Liver (tissue), 9 donors: ENCODE data around the gene SFXN3. TPM values are rescaled to one million over a fixed set of nuclear protein-coding genes. Genes with fewer than 3 reads are reported as not detected.

Experiments
- DNase-seq: peaks from one replicate; pipeline ENCODE4 v3.0.0-alpha.2; 2017; ENCODE audit warnings: low spot score
- H3K27ac ChIP-seq, 2 donors: one replicate each; pipeline ENCODE4 v1.7.0; 2013; ENCODE audit warnings: inconsistent platforms in 2 of 2, low read length in 2 of 2, control low read depth in 1 of 2, low read depth in 1 of 2, mild to moderate bottlenecking in 1 of 2
- H3K27me3 ChIP-seq, 4 donors: one replicate each; pipeline versions ENCODE4 v1.6.1 to v1.7.0; 2013; ENCODE audit warnings: low read length in 3 of 4, inconsistent platforms in 1 of 4, mild to moderate bottlenecking in 1 of 4, moderate library complexity in 1 of 4; ENCODE audit not compliant: control insufficient read depth in 4 of 4, insufficient read depth in 4 of 4
- H3K36me3 ChIP-seq, 4 donors: one replicate each; pipeline versions ENCODE4 v1.6.1 to v1.7.0; 2013; ENCODE audit warnings: low read length in 3 of 4, mild to moderate bottlenecking in 3 of 4, low read depth in 1 of 4, moderate library complexity in 1 of 4; ENCODE audit not compliant: control insufficient read depth in 4 of 4, insufficient read depth in 3 of 4
- H3K4me1 ChIP-seq, 4 donors: one replicate each; pipeline versions ENCODE4 v1.6.1 to v1.7.0; 2013; ENCODE audit warnings: low read length in 3 of 4, mild to moderate bottlenecking in 3 of 4, moderate library complexity in 1 of 4; ENCODE audit not compliant: control insufficient read depth in 4 of 4, insufficient read depth in 4 of 4
- H3K4me3 ChIP-seq, 3 donors: one replicate each; pipeline versions ENCODE4 v1.6.1 to v1.7.0; 2013; ENCODE audit warnings: low read length in 3 of 3, control low read depth in 1 of 3, low read depth in 1 of 3, mild to moderate bottlenecking in 1 of 3
- H3K9ac ChIP-seq, 2 donors: one replicate each; pipeline ENCODE4 v1.7.0; 2013; ENCODE audit warnings: low read length in 2 of 2, mild to moderate bottlenecking in 2 of 2, moderate library complexity in 2 of 2, control low read depth in 1 of 2, low read depth in 1 of 2
- H3K9me3 ChIP-seq, 4 donors: one replicate each; pipeline versions ENCODE4 v1.6.1 to v1.7.0; 2013; ENCODE audit warnings: low read length in 3 of 4; ENCODE audit not compliant: control insufficient read depth in 4 of 4
- ATF3 ChIP-seq: IDR thresholded peaks from 2 replicates; pipeline ENCODE4 v1.6.1; 2016; ENCODE audit warnings: antibody characterized with exemption
- EGR1 ChIP-seq, 2 donors: IDR thresholded peaks; 2 replicates each; pipeline ENCODE4 v1.6.1; 2016 to 2018; ENCODE audit warnings: antibody characterized with exemption in 2 of 2, low read depth in 2 of 2
- FOXA1 ChIP-seq: IDR thresholded peaks from 2 replicates; pipeline ENCODE4 v1.6.1; 2016; ENCODE audit warnings: antibody characterized with exemption
- HNF4A ChIP-seq, 2 donors: conservative IDR thresholded peaks; 2 replicates each; pipeline ENCODE4 v1.6.1; 2016; ENCODE audit warnings: antibody characterized with exemption in 2 of 2, mild to moderate bottlenecking in 2 of 2
- JUND ChIP-seq, 2 donors: IDR thresholded peaks; 2 replicates each; pipeline ENCODE4 v1.6.1; 2016; ENCODE audit warnings: antibody characterized with exemption in 2 of 2
- NR2F2 ChIP-seq: IDR thresholded peaks from 2 replicates; pipeline ENCODE4 v1.6.1; 2016; ENCODE audit warnings: antibody characterized with exemption
- RAD21 ChIP-seq, 2 donors: IDR thresholded peaks; 2 replicates each; pipeline ENCODE4 v1.6.1; 2016; ENCODE audit warnings: antibody characterized with exemption in 2 of 2, mild to moderate bottlenecking in 2 of 2
- REST ChIP-seq: IDR thresholded peaks from 2 replicates; pipeline ENCODE4 v1.6.1; 2016; ENCODE audit warnings: antibody characterized with exemption, mild to moderate bottlenecking
- RXRA ChIP-seq, 2 donors: IDR thresholded peaks; 2 replicates each; pipeline ENCODE4 v1.6.1; 2017 to 2018; ENCODE audit warnings: antibody characterized with exemption in 2 of 2, mild to moderate bottlenecking in 1 of 2
- SP1 ChIP-seq: IDR thresholded peaks from 2 replicates; pipeline ENCODE4 v1.6.1; 2018; ENCODE audit warnings: antibody characterized with exemption, mild to moderate bottlenecking
- TAF1 ChIP-seq: conservative IDR thresholded peaks from 2 replicates; pipeline ENCODE4 v1.6.1; 2016; ENCODE audit warnings: antibody characterized with exemption, mild to moderate bottlenecking
- YY1 ChIP-seq: IDR thresholded peaks from 2 replicates; pipeline ENCODE4 v1.6.1; 2016; ENCODE audit warnings: antibody characterized with exemption, mild to moderate bottlenecking
- WGBS: extraction: QIAGEN DNeasy Blood & Tissue Kit; methylation state at CpG from one replicate; pipeline ENCODE4 v1.1.7; 2013; 5-methylcytosine and 5-hydroxymethylcytosine counted together
- polyA plus RNA-seq, 2 donors: library from polyadenylated mRNA; stranded (reverse) in 1 of 2; unstranded in 1 of 2; fragments of 200-250 nt in 1 of 2; fragments of >200 nt in 1 of 2; fragmentation: Nextera tagmentation in 1 of 2; extraction: Ambion mirVana in 1 of 2; gene quantifications; one replicate each; pipeline versions ENCODE4 v1.2.1 to v1.2.3, GENCODE V29; 2013 to 2015
- total RNA-seq, 2 donors: library from RNA; depleted of rRNA; stranded (reverse); fragments of >200 nt; gene quantifications; one replicate each; pipeline ENCODE4 v1.2.3, GENCODE V29; 2014
- TF ChIP-seq, protein P1 (sequence below): fragments of 150-350 bp; IDR thresholded peaks from 2 replicates; pipeline ENCODE4 v1.5.1; 2017; ENCODE audit warnings: improper control_type of control experiment, low read depth, low read length; ENCODE audit not compliant: missing input control
- donor health status: healthy.
- donor health status: healthy.
- donor health status: healthy.
- donor health status: healthy.
- donor health status: healthy.

Gene SFXN3
- total and polyA plus RNA-seq, 4 donors: 1.7 to 11.1 (median 6.3) TPM

DNA sequence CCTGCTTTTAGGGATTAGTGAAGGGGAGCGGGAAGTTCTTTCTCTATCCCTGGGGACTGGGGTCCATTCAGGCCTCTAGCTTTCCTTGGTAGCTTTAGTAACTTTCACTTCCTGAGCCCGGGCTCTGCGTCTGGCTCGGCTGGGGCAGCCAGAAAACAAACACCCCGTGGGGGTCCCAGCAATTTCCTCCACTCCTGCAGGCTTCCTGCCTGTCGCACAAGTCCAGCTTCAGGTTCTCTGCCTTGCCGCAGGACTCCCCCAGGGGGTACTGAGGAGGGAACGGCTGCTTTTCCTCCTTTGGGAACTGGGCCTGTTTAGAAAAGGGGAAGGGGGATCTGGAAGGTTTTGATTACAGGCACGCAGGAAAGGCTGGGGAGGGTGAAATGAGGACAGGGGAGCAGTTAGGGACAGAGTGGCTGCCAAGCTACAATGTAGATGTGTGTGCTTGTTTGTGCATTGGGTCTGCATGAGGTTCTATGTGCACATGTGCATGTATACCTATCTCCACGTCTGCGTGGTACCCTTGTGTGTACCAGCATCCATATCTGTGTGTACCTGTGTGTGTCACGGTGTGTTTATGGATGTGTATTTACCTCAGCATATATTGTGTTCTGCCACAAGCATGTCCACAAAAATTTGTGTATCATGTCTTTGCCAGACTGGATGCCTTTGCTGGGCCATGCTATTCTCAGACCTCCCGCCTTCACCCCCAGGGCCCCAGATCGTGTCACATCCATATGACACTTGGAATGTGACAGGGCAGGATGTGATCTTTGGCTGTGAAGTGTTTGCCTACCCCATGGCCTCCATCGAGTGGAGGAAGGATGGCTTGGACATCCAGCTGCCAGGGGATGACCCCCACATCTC lies 32.7 kb downstream of the SFXN3 start:
- H3K9me3 ChIP-seq: no peaks in the 10 kb centered on the region
- H3K27me3 ChIP-seq: peaks cover 0 to 4% (median under 1%) of the 10 kb centered on the region in 4 donors
- H3K4me1 ChIP-seq: peaks cover 23 to 54% (median 34%) of the 10 kb centered on the region in 4 donors
- H3K36me3 ChIP-seq: no peaks in the 10 kb centered on the region
- H3K27ac ChIP-seq: no peak overlapping the region
- no peak for TF ChIP-seq RAD21 (IDR thresholded peaks at IDR 0.05)
- no peak for TF ChIP-seq ATF3
- TF ChIP-seq, protein P1, sequence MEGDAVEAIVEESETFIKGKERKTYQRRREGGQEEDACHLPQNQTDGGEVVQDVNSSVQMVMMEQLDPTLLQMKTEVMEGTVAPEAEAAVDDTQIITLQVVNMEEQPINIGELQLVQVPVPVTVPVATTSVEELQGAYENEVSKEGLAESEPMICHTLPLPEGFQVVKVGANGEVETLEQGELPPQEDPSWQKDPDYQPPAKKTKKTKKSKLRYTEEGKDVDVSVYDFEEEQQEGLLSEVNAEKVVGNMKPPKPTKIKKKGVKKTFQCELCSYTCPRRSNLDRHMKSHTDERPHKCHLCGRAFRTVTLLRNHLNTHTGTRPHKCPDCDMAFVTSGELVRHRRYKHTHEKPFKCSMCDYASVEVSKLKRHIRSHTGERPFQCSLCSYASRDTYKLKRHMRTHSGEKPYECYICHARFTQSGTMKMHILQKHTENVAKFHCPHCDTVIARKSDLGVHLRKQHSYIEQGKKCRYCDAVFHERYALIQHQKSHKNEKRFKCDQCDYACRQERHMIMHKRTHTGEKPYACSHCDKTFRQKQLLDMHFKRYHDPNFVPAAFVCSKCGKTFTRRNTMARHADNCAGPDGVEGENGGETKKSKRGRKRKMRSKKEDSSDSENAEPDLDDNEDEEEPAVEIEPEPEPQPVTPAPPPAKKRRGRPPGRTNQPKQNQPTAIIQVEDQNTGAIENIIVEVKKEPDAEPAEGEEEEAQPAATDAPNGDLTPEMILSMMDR: no peak
- TF ChIP-seq TAF1: no peak
- no peak for TF ChIP-seq NR2F2
- no peak for TF ChIP-seq RXRA (IDR thresholded peaks at IDR 0.05)
- no peak for TF ChIP-seq EGR1 (IDR thresholded peaks at IDR 0.05; ENCODE audit: low read depth in 2 of 2)
- no peak for TF ChIP-seq REST
- TF ChIP-seq YY1: no peak
- no peak for TF ChIP-seq SP1
- no peak for TF ChIP-seq HNF4A (conservative IDR thresholded peaks at IDR 0.05)
- WGBS: 68% methylated on average over 15 of the region's 15 CpGs
- DNase-seq: no peak
- H3K4me3 ChIP-seq: no peak overlapping the region
- no peak overlapping the region for H3K9ac ChIP-seq

DNA sequence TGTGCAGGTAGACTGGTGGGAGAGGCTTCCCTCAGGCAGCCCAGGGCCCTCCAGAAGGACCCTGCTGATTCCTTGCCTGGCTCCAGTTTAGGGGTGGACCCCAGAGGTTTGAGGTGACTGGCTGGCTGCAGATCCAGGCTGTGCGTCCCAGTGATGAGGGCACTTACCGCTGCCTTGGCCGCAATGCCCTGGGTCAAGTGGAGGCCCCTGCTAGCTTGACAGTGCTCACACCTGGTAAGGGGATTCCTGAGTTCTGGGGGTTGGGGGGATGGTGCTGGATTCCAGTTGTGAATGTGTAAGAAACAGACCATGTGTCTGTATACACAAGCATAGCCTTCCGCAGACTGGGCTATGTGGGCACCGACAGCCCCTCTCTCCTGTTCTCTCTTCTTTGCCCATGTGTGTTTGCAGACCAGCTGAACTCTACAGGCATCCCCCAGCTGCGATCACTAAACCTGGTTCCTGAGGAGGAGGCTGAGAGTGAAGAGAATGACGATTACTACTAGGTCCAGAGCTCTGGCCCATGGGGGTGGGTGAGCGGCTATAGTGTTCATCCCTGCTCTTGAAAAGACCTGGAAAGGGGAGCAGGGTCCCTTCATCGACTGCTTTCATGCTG lies 33.5 kb downstream of the SFXN3 start:
- Histone ChIP-seq H3K9ac (no peak overlapping the region), H3K4me3 (no peak overlapping the region), H3K9me3 (no peaks in the 10 kb centered on the region), H3K4me1 (peaks cover 23 to 54% (median 34%) of the 10 kb centered on the region in 4 donors), H3K27me3 (peaks cover 0 to 4% (median under 1%) of the 10 kb centered on the region in 4 donors), H3K36me3 (no peaks in the 10 kb centered on the region), H3K27ac (no peak overlapping the region)
- DNase-seq: no peak
- TF ChIP-seq JUND (IDR thresholded peaks at IDR 0.05): no peak
- TF ChIP-seq, protein P1: no peak
- no peak for TF ChIP-seq FOXA1
- WGBS: 87% methylated on average over 9 of the region's 9 CpGs
